K562 (cell line): ENCODE data around the gene FN3KRP. TPM values are rescaled to one million over a fixed set of nuclear protein-coding genes. Genes with fewer than 3 reads are reported as not detected.

Source experiments
- ATAC-seq: fragments of 200-7000 bp; cut with Tn5 transposase; 3 replicates; pipeline ENCODE4 v1.9.1; 2020; ENCODE audit warnings: moderate library complexity
- BruUV-seq: library from RNA; stranded (reverse); fragments of 400-500 nt; replicated peaks from 2 replicates; lab custom pipeline; 2021; lab: Mats Ljungman, UMichigan
- CTCF ChIA-PET: fragments of 300-600 bp; formaldehyde crosslinking; extraction: SDS; loops from one replicate; lab custom pipeline; 2021; ENCODE audit warnings: low intra/inter-chr PET ratio; lab: Yijun Ruan, JAX
- POLR2A ChIA-PET: fragments of 300-600, 350-650 bp; sonication (Branson Sonifier 250); formaldehyde crosslinking; extraction: SDS; loops from one replicate; lab custom pipeline; 2021; ENCODE audit warnings: antibody characterized with exemption, inconsistent platforms; lab: Yijun Ruan, JAX
- DNase-seq, 4 experiments: peaks; one replicate each; pipeline versions ENCODE4 v3.0.0 to v3.0.0-alpha.2; 2011 to 2018; ENCODE audit warnings: low spot score in 3 of 4, mixed read lengths in 3 of 4; ENCODE audit errors: extremely low read depth in 1 of 4
- FAIRE-seq: peaks from 2 replicates; lab custom pipeline; 2011; peaks lifted over from hg19 to GRCh38; lab: Jason Lieb, UNC
- H2AFZ ChIP-seq: 2 replicates; pipeline ENCODE4 v1.6.0; 2011; ENCODE audit warnings: low read depth, low read length, control low read depth, inconsistent platforms
- H3K27ac ChIP-seq: fragments of 200-600 bp; 3 replicates; pipeline ENCODE4 v1.8.0; 2011; ENCODE audit warnings: low read depth, mild to moderate bottlenecking, control low read depth, inconsistent platforms, low read length, moderate library complexity, mixed read lengths; ENCODE audit errors: extremely low read depth
- H3K27me3 ChIP-seq, 2 experiments: fragments of 300-600 bp in 1 of 2; 2 replicates in 1 of 2; 3 replicates in 1 of 2; pipeline versions ENCODE4 v1.6.0 to v1.8.0; 2011; ENCODE audit warnings: inconsistent platforms in 2 of 2, low read length in 2 of 2, mild to moderate bottlenecking in 1 of 2, mixed read lengths in 1 of 2, moderate library complexity in 1 of 2; ENCODE audit not compliant: control insufficient read depth in 2 of 2, insufficient read depth in 2 of 2
- H3K36me3 ChIP-seq: fragments of 300-600 bp; 3 replicates; pipeline ENCODE4 v1.8.0; 2011; ENCODE audit warnings: mild to moderate bottlenecking, low read length, inconsistent platforms; ENCODE audit not compliant: control insufficient read depth, insufficient read depth
- H3K4me1 ChIP-seq, 2 experiments: fragments of 200-600 bp in 1 of 2; replicated peaks in 1 of 2; 2 replicates in 1 of 2; 3 replicates in 1 of 2; pipeline versions ENCODE4 v1.5.1 to v1.8.0; 2011; ENCODE audit warnings: inconsistent platforms in 2 of 2, low read length in 2 of 2, mild to moderate bottlenecking in 1 of 2, mixed read lengths in 1 of 2, moderate library complexity in 1 of 2; ENCODE audit not compliant: control insufficient read depth in 2 of 2, insufficient read depth in 2 of 2
- H3K4me2 ChIP-seq: 2 replicates; pipeline ENCODE4 v1.6.1; 2011; ENCODE audit warnings: low read length, control low read depth, inconsistent platforms, mixed read lengths; ENCODE audit not compliant: insufficient read depth
- H3K4me3 ChIP-seq: fragments of 200-600 bp; sonication (generic), shearing (Covaris generic); 2 replicates; pipeline ENCODE4 v1.5.1; 2016; ENCODE audit warnings: control low read depth, inconsistent platforms
- H3K79me2 ChIP-seq: fragments of 200-600 bp; 3 replicates; pipeline ENCODE4 v1.8.0; 2011; ENCODE audit warnings: low read length, inconsistent platforms; ENCODE audit not compliant: control insufficient read depth, insufficient read depth
- H3K9ac ChIP-seq, 2 experiments: 2 replicates each; pipeline versions ENCODE4 v1.6.0 to v1.6.1; 2011; ENCODE audit warnings: low read depth in 2 of 2, low read length in 2 of 2, control low read depth in 1 of 2, inconsistent platforms in 1 of 2, mild to moderate bottlenecking in 1 of 2, mixed read lengths in 1 of 2; ENCODE audit not compliant: insufficient read depth in 1 of 2
- H3K9me1 ChIP-seq: one replicate; pipeline ENCODE4 v1.6.0; 2011; ENCODE audit warnings: inconsistent platforms, mild to moderate bottlenecking, low read length, moderate library complexity; ENCODE audit not compliant: control insufficient read depth, insufficient read depth
- H3K9me3 ChIP-seq: replicated peaks from 2 replicates; pipeline ENCODE4 v1.5.1; 2011; ENCODE audit warnings: low read depth, low read length, inconsistent platforms; ENCODE audit not compliant: control insufficient read depth, insufficient read depth
- H4K20me1 ChIP-seq: replicated peaks from 2 replicates; pipeline ENCODE4 v1.6.1; 2011; ENCODE audit warnings: low read length, inconsistent platforms, mixed read lengths; ENCODE audit not compliant: control insufficient read depth, insufficient read depth
- ARID2 ChIP-seq: fragments of 450-650 bp; IDR thresholded peaks from 2 replicates; pipeline ENCODE4 v1.6.1; 2017; ENCODE audit warnings: antibody characterized with exemption, mild to moderate bottlenecking
- ATF1 ChIP-seq, 2 experiments: fragments of 450-650 bp in 1 of 2; IDR thresholded peaks; 2 replicates each; pipeline ENCODE4 v1.6.1; 2016; ENCODE audit warnings: missing compliant biosample characterization in 1 of 2, missing genetic modification characterization in 1 of 2
- CBX3 ChIP-seq, 2 experiments: IDR thresholded peaks; 1 replicate in 1 of 2; 2 replicates in 1 of 2; pipeline ENCODE4 v1.6.1; 2012; ENCODE audit warnings: inconsistent platforms in 2 of 2, low read length in 2 of 2, borderline replicate concordance in 1 of 2, control low read depth in 1 of 2
- CHD1 ChIP-seq: fragments of 200-600 bp; sonication (generic); IDR thresholded peaks from one replicate; pipeline ENCODE4 v1.6.1; 2012; ENCODE audit warnings: mild to moderate bottlenecking, moderate library complexity, low read length, inconsistent platforms
- CTCF ChIP-seq, 3 experiments: IDR thresholded peaks in 2 of 3; conservative IDR thresholded peaks in 1 of 3; 2 replicates each; pipeline ENCODE4 v1.5.1; 2011 to 2012; ENCODE audit warnings: low read length in 3 of 3, mild to moderate bottlenecking in 3 of 3, control low read depth in 2 of 3, improper control_type of control experiment in 1 of 3, inconsistent platforms in 1 of 3, low read depth in 1 of 3, mixed read lengths in 1 of 3, moderate library complexity in 1 of 3; ENCODE audit not compliant: insufficient read depth in 2 of 3
- GATA2 ChIP-seq: sonication (generic); formaldehyde crosslinking; IDR thresholded peaks from 2 replicates; pipeline ENCODE4 v1.4.0; 2020; ENCODE audit warnings: mild to moderate bottlenecking, missing genetic modification reagents
- HDGF ChIP-seq: fragments of 450-650 bp; IDR thresholded peaks from 2 replicates; pipeline ENCODE4 v1.6.1; 2016
- HIVEP1 ChIP-seq: fragments of 250-450 bp; sonication (Bioruptor Pico); IDR thresholded peaks from 2 replicates; pipeline ENCODE4 v1.4.0; 2020; ENCODE audit warnings: mild to moderate bottlenecking
- NCOA6 ChIP-seq: fragments of 450-650 bp; IDR thresholded peaks from 2 replicates; pipeline ENCODE4 v1.6.1; 2017; ENCODE audit warnings: mild to moderate bottlenecking
- PHF8 ChIP-seq: fragments of 200-600 bp; sonication (generic); IDR thresholded peaks from 2 replicates; pipeline ENCODE4 v1.6.1; 2012; ENCODE audit warnings: mixed run types, mild to moderate bottlenecking, inconsistent platforms, low read length, moderate library complexity, borderline replicate concordance
- TFAP4 ChIP-seq: sonication (generic); formaldehyde crosslinking; IDR thresholded peaks from 2 replicates; pipeline ENCODE4 v1.8.0; 2022; ENCODE audit warnings: missing genetic modification reagents, mild to moderate bottlenecking, moderate library complexity, borderline replicate concordance
- THAP12 ChIP-seq: fragments of 250-450 bp; sonication (Bioruptor Pico); IDR thresholded peaks from 2 replicates; pipeline ENCODE4 v1.9.0; 2021; ENCODE audit warnings: mild to moderate bottlenecking, inconsistent platforms
- ZBTB34 ChIP-seq: fragments of 250-450 bp; sonication (Bioruptor Pico); IDR thresholded peaks from 2 replicates; pipeline ENCODE4 v1.8.0; 2021; ENCODE audit warnings: mild to moderate bottlenecking, moderate library complexity
- ZKSCAN1 ChIP-seq: fragments of 150-350 bp; IDR thresholded peaks from 2 replicates; pipeline ENCODE4 v1.6.1; 2016; ENCODE audit warnings: low read depth, low read length
- WGBS: fragments of 100-300 bp; shearing (Covaris generic); methylation state at CpG from one replicate; pipeline ENCODE4 v1.1.6; 2016; ENCODE audit warnings: low coverage, mixed read lengths; ENCODE audit not compliant: insufficient coverage; ENCODE audit errors: missing lambda C conversion rate; 5-methylcytosine and 5-hydroxymethylcytosine counted together
- in situ Hi-C: fragments of 300-500 bp; cut with MboI; formaldehyde crosslinking; loops from 4 replicates; pipeline ENCODE4 v1.15.0; 2018; ENCODE audit warnings: inconsistent platforms, mixed read lengths
- intact Hi-C: fragments of 100-400 bp; cut with micrococcal nuclease; formaldehyde crosslinking; loops from 2 replicates; pipeline ENCODE4 v1.14.2; 2022
- polyA plus RNA-seq, 8 experiments: library from polyadenylated mRNA; depleted of rRNA in 4 of 8; stranded (reverse) in 5 of 8; unstranded in 3 of 8; fragments of >200 nt; fragmentation: Nextera tagmentation in 2 of 8; fragmentation: Illumina TruSeq in 1 of 8; extraction: Ambion mirVana in 2 of 8; extraction: Trizol in 1 of 8; gene quantifications; 2 replicates each; pipeline versions ENCODE4 v1.2.1 to v1.2.3, GENCODE V29; 2011 to 2014; ENCODE audit warnings: inconsistent platforms in 1 of 8, missing spikeins in 1 of 8
- total RNA-seq, 7 experiments: library from RNA; depleted of rRNA in 6 of 7; stranded (reverse); fragments of >200 nt in 6 of 7; fragmentation: Illumina TruSeq in 2 of 7; extraction: Trizol in 2 of 7; gene quantifications; 2 replicates each; pipeline versions ENCODE4 v1.2.1 to v1.2.3, GENCODE V29; 2011 to 2021; ENCODE audit warnings: low replicate concordance in 1 of 7

FN3KRP gene
- total and polyA plus RNA-seq, 9 of the 15 experiments (the other 6 are each of a cell fraction or from before 2014, with no cell fraction given) = 2.0 to 32.1 (median 24.9) TPM

GRCh38 chr17:82693168-82693867, 23.2 kb upstream of the FN3KRP start:
- Histone ChIP-seq H3K4me2 (no peak overlapping the region), H3K4me3 (no peak overlapping the region), H3K27ac (no peak overlapping the region), H3K4me1 (peaks cover 0 to 25% of the 10 kb centered on the region in 2 experiments; a peak in 2 of 5 replicates), H4K20me1 (0 out of 2 replicates have a peak, but pooled peaks cover 2% of the 10 kb centered on the region), H3K9ac (no peak overlapping the region), H3K27me3 (peaks cover 4 to 13% of the 10 kb centered on the region in 2 experiments; a peak in 4 of 5 replicates), H3K9me1 (no peaks in the 10 kb centered on the region), H2AFZ (no peak overlapping the region), H3K79me2 (no peaks in the 10 kb centered on the region), H3K9me3 (peaks cover 8% of the 10 kb centered on the region), H3K36me3 (no peaks in the 10 kb centered on the region)
- BruUV-seq = no TSS peak
- intact Hi-C loops (no loop called here), in situ Hi-C loops (no loop called here)
- WGBS = 55% methylated on average over 22 of the region's 22 CpGs
- ATAC-seq = no peak
- FAIRE-seq = no peak
- DNase-seq = no peak
- ChIA-PET POLR2A (interaction anchor here (0.8 to 0.9 kb wide), 2 partner anchors 8 to 24 kb away, joined by 3 read pairs; no protein-coding TSS in a partner anchor), CTCF (no interaction called here)
- TF ChIP-seq ARID2 (no peak), ZKSCAN1 (no peak), NCOA6 (no peak), CHD1 (no peak), ZBTB34 (CRISPR knock-in tag) (no peak), HIVEP1 (CRISPR knock-in tag) (no peak), HDGF (no peak), THAP12 (no peak), CTCF (IDR thresholded peaks at IDR 0.05 in 2 of 3, conservative IDR thresholded peaks at IDR 0.05 in 1 of 3; ENCODE audit: insufficient read depth in 2 of 3, low read depth in 1 of 3, low read length in 3 of 3) (no peak), TFAP4 (CRISPR knock-in tag) (no peak), CBX3 (IDR thresholded peaks at IDR 0.05; ENCODE audit: borderline replicate concordance in 1 of 2, low read length in 2 of 2) (no peak), ATF1 (CRISPR knock-in tag; IDR thresholded peaks at IDR 0.05) (no peak), ATF1 (tag; IDR thresholded peaks at IDR 0.05) (no peak), GATA2 (CRISPR knock-in tag) (no peak), PHF8 (no peak)
